GM12865 (cell line): ENCODE results near the gene NCS1.

ENCODE experiments used
- DNase-seq: peaks from one replicate; pipeline ENCODE4 v3.0.0; 2010; ENCODE audit warnings: low read depth
- H3K4me3 ChIP-seq: 2 replicates; pipeline ENCODE4 v1.5.1; 2011; ENCODE audit warnings: mild to moderate bottlenecking, low read depth, low read length, control low read depth
- TF ChIP-seq, protein P1 (sequence below): IDR thresholded peaks from 2 replicates; pipeline ENCODE4 v1.5.1; 2011; ENCODE audit warnings: low read length, control low read depth, low read depth, inconsistent platforms; ENCODE audit not compliant: insufficient read depth; ENCODE audit errors: missing control alignments

Gene NCS1

DNA sequence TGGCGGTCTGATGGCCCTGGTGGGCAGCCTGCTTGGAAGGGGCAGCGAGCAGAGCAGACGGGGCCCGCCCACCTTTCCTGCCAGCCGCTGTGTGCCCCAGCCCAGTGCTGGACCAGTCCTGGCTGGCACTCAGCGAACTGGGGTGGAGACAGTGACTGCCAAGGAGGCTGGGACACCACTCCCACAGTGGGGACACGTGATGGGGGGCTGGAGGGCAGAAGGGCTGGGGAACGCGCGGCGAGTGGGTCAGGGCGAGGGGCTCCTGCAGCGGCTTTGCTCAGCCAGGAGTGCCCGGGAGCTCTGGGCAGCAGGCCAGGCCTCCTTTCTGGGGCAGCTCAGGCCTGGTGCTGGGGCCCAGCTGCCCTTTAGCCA is 19.5 kb downstream of the NCS1 start:
- no peak for DNase-seq
- no peak overlapping the region for H3K4me3 ChIP-seq
- TF ChIP-seq, protein P1, sequence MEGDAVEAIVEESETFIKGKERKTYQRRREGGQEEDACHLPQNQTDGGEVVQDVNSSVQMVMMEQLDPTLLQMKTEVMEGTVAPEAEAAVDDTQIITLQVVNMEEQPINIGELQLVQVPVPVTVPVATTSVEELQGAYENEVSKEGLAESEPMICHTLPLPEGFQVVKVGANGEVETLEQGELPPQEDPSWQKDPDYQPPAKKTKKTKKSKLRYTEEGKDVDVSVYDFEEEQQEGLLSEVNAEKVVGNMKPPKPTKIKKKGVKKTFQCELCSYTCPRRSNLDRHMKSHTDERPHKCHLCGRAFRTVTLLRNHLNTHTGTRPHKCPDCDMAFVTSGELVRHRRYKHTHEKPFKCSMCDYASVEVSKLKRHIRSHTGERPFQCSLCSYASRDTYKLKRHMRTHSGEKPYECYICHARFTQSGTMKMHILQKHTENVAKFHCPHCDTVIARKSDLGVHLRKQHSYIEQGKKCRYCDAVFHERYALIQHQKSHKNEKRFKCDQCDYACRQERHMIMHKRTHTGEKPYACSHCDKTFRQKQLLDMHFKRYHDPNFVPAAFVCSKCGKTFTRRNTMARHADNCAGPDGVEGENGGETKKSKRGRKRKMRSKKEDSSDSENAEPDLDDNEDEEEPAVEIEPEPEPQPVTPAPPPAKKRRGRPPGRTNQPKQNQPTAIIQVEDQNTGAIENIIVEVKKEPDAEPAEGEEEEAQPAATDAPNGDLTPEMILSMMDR, result no peak

DNA sequence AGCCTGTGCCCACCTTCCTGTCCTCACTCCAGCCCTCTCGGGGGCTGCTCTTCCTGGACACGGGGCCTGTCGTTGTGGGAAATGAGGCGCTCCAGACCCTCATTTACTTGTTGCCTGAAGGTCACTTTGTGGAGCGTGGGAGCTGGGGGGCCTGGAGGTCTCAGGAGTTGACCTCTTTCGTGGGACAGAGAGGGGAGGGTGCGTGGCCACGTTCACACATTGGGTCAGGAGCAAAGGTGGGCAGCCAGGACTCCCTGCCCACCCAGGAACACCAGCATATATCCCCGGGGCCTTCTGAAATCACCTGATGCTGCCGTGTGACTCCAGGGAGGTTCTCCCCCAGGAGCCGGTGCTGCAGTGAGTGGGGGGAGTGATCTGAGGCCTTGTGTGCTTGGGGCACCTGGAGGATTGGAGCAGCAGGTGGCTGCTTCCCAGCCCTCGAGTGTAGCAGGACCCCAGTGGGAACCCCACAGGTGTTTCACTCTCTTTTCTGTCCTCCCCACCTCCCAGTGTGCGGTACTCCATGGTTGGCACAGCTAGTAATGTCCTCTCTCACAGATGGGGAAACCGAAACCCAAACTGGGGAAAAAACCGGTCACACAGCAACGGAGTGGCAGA is 20.3 kb downstream of the NCS1 start:
- TF ChIP-seq, protein P1, result no peak
- DNase-seq, result no peak
- no peak overlapping the region for H3K4me3 ChIP-seq

DNA sequence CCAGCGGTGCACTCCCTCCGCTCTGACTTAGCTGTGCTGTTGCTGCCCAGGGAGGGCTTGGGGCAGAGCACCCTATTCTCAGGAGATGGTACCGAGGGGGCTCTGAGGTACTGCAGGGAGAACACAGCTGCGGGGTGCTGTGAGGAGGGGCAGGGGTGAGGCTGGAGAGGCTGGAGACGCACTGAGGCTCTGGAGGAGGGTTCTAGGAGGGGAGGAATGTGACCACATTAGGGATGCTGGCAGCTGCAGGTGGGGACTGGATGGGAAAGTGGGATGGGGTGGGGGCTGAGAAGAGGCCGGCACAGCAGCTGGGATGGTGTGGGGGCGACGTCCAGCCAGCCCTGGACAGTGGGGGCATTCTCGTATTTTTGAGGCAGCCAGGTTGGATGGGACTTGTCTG is 20.9 kb downstream of the NCS1 start:
- TF ChIP-seq, protein P1, result no peak
- no peak for DNase-seq
- H3K4me3 ChIP-seq, result no peak overlapping the region

DNA sequence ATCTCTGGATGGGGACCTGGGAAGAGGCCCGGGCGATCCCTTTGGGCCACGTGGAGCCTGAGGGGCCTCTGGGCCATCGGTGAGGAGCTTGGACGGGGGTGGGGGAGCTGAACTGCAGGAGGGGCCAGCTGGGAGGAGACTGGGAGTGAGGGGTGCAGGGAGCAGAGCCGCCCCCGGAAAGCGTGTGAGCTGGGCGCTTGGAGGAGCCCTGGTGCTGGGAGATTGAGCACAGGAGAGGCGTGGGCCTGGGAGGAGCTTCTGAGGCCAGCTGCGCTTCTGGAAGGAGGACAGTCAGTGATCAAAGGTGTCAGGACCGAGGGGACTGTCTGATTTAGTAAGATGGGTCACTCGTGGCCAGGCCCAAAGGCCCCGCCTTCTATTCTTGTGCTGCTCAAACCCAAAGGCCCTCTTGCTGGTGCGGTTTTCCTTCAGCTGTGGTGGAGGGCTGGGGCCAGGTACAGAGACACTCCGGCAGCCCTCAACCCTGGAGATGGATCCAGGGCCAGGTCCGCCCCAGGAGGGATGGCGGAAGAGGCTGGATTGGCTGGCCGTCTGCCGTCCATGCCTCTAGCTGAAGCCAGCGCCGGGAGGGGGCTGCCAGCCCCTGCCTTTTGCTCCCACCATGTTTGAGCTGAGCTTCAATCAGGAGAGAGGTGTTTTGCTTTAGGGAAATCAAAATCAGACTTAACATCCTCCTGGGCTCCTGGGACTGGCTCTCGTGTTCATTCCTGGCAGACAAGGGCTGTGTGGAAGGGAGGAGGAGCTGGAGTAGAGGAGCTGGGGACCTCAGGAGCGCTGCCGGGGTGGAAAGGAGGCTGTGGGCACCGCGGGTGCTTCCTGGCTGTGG is 21.6 kb downstream of the NCS1 start:
- TF ChIP-seq, protein P1, result no peak
- no peak for DNase-seq
- H3K4me3 ChIP-seq, result no peak overlapping the region

DNA sequence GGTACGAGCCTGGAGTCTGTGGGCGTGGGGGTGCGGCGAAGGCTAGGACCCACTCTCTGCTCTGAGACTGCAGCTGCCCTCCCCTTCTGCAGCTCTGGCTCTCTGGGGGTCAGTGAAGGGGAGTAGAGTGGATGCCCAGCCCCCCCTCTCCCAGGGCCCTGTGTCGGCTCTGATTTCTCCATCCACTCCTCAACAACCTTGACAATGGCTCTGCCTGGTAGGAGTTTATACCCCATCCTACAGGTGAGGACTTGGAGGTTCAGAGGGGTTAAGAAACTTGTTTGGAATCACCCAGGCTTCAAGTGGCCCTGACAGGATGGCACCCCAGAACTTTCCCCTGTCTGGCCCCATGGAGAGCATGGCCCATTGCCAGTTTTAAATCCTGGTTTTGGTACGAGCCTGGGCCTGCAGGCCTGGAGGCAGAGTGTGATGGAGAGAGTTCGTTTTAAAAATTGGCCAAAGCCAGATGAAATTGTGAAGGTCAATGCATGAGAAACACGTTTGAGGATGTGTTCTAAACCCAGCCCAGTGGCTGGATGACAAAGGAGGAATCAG is 22.3 kb downstream of the NCS1 start:
- no peak for DNase-seq
- TF ChIP-seq, protein P1, result no peak
- H3K4me3 ChIP-seq, result no peak overlapping the region

DNA sequence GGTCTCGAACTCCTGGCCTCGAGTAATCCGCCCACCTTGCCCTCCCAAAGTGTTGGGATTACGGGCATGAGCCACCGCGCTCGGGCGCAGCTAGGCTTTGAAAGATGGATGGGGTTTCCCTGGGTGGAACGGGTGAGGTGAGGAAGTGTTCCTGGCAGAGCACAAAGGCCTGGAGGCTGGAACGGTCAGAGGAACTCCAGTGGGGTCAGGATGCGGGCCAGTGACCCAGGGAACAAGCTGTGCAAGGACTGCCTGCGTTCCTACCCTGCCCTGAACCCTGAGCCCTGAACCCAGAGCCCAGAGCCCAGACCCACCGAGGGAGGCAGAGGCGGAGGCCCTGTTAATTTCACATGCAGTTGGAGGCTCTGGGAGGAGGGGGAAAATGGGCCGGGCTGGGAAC is 23.4 kb downstream of the NCS1 start:
- DNase-seq, result no peak
- no peak overlapping the region for H3K4me3 ChIP-seq
- TF ChIP-seq, protein P1, result no peak
